Measurements from ENCODE around the gene HIVEP3.

The HIVEP3 gene

DNA sequence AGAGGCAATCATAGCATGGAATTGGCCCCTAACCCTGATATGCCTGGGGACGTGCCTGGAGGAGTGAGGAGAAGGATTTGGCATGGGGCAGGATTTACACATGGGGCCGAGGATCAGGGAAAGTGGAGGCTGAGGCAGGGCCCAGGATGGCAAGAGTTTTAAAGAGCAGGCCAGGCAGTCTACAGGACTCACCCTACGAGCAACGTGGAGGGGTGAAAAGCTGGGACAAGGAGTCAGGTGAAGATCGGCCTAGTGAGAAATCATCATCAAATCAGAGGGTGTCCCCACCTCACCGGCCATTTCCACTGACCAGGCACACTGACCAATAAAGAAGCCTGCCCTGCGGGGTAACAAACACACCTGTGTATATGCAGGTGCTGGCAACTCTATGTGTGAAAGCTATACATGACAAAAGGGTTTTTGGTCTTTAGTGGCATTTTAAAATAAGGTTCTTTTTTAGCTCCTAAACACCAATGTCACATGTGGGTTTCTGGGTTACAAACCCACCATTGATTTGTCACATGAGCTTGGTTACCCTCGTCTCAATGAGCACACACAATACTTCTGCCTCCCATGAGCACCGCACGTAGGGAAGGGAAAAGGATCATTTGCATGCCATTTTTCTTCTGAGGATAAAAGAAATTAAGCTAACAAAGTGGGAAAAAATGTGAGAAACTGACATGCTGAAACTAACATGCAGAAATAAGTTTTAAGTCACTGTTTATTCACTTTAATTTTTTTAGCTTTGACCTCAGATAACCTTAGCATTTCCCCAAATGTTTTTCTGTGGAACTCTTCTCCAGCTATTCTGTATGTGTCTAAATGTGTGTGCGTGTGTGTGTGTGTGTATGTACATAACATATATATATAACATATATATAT, 266.1 kb downstream of the HIVEP3 start:
- DNase-seq (ENCODE audit: low read depth in 2 of 2): no peak

DNA sequence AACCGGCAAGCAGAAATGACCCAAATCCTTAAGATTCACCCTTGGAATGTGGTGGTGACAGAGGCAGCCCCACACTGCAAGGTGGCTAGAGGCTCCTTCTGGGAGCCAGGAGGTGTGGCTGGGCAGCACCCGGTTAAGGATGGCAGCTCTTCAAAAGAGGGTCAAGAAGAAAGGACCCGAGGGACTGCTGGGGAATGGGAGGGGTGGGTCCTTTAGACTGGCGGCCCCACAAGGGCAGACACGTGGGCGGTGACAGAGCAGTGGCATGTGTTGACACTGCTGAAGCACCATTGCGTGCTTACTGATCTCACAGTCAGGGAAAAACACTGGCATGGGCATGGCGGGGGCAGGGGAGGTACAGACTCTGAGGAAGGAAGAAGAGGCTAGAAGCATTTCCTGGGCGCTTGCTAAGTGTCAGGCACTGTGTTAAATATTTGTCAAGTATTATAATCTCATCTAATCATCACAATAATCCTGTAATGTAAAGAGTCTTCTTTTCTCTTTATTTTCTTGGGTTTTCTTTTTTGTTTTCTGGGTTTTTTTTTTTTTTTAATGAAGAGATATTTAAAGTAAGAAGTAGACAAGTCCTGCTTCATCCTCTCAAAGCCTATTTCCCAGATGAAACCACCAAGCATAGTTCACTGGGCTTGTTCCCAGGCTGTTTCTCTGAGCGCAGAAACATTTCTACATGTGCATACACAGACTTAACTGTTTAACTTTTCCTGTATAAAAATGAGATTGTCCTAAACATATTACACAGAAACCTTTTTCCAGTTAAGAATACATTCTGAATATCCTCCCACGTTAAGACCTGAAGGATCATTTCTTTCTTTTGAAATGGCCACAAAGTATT, 268.5 kb downstream of the HIVEP3 start:
- no peak for DNase-seq (ENCODE audit: low read depth in 2 of 2)

DNA sequence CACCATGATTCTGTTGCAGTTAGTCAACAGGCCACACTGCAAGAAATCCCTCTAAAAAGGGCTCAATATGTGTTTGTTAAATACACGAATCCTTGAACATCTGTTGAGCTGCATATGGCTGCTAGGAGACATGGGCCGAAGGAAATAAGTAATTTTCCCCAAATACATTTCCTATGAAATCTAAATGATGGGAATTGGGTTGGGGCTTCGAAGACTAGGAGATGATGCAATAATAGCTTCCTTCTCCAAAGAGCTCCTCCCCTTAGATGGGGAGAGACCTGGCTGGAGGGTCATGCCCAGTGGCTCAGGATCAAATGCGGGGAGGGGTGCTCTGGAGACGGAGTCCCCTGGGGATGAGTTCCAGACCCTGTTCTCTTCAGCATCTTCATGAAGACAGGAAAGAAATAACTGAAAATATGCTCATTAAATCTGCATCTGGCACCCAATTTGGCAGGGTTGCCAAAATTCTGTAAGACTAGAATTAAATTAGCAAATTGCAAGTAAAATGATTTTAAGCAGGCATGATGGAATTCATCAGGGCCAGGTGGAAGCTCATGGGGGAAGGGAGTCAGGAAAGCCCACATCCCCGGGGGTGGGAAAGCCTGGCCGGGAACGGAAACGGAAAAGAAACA, 269.2 kb downstream of the HIVEP3 start:
- no peak for DNase-seq (ENCODE audit: low read depth in 2 of 2)

DNA sequence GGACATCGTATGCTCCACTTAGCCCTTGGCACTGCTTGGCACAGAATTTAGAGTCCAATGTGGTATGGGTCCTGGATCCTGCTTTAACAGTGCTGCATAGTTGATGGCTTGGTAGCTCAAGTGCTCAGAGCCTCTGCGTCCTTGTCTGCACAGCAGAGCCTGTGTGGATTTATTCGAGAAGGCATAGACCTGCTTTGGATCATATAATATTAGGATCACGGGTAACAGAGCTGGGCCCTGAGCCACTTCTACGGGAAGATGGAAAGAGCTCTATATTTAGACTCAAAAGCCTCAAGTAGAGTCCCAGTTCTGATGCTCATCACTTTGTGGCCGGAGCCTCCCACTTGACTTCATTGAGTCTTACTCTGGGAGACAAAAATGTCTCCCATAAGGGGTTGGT, 269.9 kb downstream of the HIVEP3 start:
- DNase-seq (ENCODE audit: low read depth in 2 of 2): no peak

DNA sequence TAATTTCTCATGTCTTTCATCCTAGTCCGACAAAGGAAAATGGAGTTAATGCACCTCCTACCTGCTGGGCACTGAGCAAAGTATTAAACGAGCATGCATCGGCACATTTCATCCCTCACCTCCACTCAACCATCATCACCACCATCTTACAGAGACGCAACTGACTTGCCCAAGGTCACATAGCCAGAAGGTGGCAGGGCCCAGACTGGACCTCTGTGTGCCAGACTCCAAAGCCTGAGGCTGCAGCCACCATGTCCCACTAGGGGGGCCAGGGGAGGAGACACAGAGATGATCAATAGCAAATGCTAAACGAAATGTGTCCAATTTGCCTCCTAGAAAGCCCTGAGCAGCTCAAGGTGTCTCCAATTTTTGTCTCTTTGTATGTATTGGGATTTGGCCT, 270.5 kb downstream of the HIVEP3 start:
- DNase-seq (ENCODE audit: low read depth in 2 of 2): no peak

DNA sequence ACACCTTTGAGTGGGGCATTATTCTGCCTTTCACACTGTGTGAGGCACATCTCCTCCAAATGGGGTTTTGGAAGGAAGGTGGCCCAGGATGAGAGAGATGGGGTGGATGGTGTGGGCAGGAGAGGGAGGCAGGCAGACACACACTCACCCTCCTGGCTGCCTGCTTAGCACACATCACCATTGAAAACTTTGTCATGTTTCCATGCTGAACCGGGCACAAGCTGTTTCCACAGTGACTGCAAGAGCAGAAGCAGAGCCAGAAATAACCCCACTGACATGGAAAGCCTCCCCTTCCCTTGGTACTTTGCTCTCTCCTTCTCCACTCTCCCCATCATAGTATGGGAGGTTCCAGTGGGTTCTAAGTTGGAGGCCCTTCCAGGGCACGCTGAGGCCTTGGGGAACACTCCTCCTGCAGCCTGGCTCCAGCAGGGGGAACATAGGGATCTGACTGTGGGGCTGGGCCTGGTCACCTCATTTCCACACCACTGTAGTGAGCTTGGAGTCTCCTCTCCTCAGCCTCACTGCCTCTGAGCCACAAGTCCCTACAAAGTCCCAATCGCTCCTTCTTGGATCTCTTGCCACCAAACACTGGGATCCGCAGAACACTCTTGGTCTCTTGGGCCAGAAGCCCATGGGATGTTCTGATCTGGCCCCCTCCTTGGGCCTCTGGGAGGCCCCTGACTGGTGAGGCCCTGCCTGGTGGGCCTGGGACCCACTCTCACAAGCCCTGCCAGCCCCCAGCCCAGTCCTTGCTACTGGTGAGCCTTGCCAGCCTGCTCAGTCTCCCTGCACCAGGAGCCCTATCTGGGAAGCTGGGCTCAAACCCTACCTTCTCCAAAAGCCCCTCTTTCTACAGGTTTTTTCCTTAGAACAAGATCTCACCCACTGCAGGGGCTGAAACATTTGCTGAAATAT, 271.2 kb downstream of the HIVEP3 start:
- no peak for DNase-seq (ENCODE audit: low read depth in 2 of 2)

DNA sequence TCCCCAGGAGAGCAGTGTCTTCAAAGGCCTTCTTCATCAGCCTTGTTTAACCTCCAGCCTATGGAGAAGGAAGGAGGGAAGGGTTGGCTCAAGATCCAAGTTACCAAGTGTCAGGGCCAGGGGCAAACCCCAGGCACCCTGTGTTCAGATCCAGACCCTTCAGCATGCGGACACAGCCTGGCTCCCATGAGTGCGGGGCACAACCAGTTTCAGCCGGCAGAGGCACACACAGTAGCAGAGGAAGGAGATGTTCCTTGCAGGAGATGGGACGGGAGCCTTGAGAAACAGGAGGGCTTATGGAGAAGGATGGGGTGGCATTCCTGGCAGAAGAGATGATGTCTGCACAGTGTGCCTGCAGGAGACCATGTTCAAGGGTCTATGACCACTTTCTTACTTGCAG, 272.5 kb downstream of the HIVEP3 start:
- no peak for DNase-seq (ENCODE audit: low read depth in 2 of 2)

DNA sequence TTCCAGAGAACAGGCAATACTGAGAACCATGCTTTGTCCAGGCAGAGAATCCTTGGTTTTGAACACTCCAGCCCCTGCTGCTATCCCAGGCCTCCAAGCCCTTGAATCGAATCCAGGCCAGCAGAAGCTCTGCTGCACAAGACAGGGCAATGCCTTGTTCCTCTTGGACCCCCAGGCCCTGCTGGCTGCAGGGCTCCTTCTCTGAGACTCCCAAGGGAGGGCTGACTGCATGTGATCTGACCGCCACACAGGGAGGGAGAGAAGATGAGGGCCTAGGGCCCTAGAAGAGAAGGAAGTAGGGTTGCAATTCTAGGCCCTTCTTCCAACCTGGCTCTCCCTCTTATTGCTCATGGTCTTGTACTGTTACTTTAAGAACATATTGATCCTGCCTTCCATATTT, 273.7 kb downstream of the HIVEP3 start:
- DNase-seq (ENCODE audit: low read depth in 2 of 2): no peak

DNA sequence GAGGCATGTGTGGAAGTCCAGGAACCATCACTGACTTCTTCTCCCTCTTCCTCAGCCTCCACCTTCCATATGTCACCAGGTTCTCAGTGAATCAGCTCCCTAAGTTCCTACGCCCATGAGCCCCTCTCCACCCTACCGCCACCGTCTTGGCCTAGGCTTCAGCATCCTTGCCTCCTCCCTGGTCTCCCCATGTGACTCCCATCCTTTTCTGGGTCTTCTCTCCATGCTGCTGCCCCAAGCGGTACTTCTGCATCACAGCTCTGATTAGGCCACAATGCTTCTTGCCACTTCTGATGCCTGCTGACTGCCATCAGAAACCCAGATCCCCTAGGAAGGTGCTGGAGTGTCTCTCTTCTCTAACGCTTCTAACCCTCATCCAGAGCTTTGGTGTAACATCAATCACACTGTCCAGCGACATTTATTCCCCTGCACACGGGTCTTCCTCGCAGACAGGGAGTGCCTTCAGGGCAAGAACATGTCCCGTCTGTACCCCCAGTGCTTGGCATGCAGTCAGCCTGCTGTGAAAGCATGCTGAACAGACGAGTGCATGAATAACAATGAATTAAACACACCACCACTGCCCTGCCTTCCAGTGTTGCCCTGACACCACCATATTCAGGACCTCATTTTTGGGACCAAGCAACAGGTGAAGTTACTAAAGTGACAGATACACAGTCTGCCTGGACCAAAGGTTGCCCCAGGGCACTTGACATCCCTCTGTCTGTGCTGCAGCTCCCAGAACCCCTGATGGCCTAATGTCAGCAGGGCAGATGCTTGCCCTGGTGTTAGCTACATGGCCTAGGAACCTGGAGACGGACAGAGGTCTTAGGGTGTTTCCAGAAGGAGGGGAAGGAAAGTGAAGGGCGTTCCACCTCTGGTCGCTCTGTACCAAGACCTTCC, 275.6 kb downstream of the HIVEP3 start:
- DNase-seq (ENCODE audit: low read depth in 2 of 2): no peak

DNA sequence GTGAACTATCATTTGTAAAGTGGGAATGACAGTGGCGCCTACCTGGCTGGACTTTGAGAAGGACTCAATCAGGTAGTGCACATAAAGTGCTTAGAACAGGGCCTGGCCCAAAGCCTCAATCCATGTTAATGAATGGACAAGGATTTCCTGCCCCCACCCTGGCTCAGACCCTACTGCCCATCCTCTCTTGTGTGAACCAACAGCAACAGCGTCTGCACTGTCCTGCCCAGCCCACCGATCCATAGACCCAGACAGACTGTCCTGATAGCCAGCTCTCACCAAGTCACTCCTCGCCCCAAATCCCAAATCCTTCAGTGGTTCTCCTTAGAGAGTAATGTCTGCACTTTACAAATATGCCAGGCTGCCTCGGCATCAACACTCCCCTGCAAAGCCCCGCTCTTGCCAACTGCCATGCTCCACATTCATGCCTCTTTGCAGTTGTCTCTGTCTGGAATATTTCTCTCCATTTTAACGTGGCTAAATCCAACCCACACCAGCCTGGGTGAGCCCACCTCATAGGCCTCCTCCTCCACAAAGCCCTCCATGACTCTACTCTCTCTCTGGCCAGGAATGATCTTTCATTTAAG, 276.7 kb downstream of the HIVEP3 start:
- no peak for DNase-seq (ENCODE audit: low read depth in 2 of 2)

DNA sequence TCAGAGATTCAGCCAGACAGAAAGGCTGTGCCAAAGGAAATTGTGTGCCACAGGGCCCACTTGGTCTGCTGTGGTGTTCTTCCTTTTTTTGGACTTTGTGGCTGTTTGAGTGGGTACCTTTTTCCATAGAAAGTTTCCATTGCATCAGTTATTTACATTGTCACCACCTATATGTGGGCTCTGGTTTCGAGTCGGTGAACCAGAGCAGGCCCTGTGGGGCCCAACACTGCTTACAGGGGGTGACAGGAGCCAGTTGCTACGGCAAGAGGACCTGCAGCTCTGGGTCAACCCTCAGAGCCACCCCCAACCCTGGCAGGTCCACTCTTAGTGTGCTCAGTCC, 277.3 kb downstream of the HIVEP3 start:
- DNase-seq (ENCODE audit: low read depth in 2 of 2): peak; percentile 58 to 67

DNA sequence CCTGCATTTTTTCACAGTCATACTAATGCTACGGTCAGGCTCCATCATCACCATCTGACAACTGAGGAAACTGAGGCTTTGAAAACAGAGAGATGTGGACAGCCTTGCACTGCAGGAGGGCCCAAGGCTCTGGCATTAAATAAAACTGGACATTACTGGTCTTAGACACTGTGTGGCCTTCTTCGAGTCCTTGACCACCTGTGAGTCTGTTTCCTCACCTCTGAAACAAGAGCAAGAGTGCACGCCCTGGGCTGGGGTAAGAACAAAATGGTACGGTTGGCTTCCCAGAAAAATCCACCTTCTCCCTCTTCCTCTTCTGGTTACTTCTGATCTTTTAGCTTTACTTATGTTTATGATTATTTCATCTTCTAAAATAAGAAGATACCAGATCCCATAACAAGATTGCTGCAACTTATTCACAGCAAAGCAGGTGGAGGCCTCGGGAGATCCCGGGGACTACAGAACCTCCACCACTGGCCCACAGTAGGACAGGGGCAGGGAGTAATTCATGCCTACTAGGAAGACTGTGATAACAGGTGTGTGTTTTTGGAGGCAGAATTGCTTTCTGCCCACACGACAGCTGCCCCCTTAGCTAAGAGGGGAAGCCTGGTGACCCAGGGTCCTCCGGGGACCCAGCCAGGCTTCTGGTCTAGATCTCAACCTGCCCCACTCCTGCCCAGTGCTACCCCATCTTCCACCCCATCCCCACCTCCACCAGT, 277.8 kb downstream of the HIVEP3 start:
- no peak for DNase-seq (ENCODE audit: low read depth in 2 of 2)

DNA sequence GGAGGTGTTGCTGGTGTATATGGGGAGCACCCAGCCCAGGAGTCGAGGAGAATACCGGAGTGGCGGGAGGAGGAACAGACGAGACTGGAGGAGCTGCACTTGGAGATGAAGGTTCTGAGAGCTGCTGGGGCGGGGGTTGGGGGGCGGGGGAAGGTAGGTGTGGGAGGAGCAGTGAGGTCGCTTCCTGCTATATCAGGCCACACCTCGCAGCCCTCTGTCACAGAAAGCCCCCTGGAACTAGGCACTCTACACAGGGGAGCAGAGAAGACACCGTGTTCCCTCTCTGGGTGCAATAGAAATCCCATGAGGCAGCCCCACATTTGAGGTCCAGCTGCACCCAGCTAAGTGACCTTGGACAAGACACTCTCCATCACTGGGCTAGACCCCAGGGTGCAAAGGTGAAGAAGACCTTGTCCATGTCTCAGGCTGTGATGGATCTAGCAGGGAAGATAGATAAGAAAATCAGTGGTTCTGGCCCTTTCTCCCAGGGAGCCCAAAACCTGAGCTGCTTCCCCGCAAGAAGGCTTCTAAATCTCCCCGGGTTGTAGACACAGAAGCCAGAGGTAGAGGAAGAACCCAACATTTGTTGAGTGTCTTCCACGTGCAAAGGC, 278.5 kb downstream of the HIVEP3 start:
- no peak for DNase-seq (ENCODE audit: low read depth in 2 of 2)

DNA sequence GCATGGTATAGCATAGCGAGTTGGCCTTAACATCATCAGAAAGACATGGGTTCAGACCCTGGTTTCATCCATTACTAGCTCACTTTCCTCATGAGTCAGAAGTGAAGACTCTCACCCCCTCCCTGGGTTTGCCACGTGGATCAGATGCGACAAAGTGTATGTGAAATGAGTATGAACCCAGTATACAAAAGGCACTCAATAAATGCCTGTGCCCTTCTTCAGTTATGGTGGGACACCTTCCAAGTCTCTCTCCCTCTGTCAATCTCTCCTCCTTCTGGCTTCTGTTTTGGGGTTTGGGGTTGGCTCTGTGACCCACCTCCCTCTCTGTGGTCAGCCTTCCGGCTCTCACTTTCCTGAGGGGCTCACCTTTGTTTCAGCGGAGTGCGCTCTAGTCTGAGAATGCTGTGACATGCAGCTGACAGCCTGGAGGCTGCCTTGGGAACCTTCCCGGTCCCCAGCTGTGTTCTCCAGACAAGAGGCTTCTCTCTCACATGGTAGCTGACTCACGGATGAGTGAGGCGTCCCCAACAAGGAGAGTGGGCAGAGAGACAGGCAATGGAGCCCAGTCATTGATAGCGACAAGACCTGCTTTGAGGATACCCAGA, 279.3 kb downstream of the HIVEP3 start:
- DNase-seq (ENCODE audit: low read depth in 2 of 2): peak in 1 of 2 donors; percentile 71

DNA sequence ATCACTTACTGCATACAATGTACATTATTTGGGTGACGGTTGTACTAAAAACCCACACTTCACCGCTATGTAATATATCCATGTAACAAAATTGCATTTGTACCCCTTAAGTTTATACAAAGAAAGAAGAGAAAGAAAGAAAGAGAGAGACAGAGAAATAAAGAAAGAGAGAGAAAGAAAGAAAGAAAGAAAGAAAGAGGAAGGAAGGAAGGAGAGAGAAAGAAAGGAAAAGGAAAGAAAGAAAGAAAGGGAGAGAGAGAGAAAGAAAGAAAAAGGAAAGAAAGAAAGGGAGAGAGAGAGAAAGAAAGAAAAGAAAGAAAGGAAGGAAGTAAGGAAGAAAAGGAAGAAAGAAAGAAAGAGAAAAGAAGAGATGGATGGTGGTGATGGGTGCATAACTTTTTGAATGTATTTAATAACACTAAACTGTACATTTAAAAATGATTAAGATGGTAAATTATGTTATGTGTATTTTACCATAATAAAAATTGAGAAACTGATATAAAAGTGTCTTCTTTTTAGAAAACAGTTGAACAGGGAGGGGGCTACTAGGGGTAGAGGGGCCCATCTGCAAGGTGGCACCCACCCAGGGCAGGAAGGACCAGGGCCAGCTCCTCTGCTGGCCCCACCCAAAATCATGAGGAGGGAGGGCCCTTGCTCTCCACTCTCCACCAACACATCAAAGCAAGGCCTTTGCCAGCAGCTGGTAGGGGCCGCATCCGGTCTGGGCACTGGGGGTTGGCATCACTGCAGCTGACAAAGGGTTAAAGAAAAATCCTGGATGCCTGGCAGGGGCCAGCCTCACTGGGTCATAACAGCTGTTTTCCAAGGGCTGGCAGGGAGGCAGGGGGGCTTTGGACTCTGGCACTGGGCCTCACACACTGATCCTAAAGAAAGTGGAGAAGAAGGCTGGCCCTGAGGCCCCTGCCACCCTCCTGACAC, 280.4 kb downstream of the HIVEP3 start:
- no peak for DNase-seq (ENCODE audit: low read depth in 2 of 2)

DNA sequence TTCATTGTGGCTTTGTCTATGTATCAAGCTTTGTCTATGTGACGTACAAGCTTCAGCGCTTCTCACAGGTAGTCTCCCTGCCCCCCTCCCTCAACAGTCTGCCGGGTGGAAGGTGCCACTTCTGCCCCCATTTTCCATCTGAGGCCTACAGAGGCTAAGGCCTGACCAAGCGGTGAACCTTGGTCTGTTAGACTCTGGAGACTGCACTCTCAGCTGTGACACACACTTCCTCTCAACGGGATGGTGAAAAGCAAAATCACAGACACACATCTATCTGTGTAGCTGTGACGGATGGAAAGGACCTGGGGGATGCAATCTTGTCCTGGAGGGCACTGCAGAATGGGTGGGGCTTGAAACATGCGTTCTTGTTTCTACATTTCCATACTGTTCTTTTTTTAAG, 281.4 kb downstream of the HIVEP3 start:
- no peak for DNase-seq (ENCODE audit: low read depth in 2 of 2)

DNA sequence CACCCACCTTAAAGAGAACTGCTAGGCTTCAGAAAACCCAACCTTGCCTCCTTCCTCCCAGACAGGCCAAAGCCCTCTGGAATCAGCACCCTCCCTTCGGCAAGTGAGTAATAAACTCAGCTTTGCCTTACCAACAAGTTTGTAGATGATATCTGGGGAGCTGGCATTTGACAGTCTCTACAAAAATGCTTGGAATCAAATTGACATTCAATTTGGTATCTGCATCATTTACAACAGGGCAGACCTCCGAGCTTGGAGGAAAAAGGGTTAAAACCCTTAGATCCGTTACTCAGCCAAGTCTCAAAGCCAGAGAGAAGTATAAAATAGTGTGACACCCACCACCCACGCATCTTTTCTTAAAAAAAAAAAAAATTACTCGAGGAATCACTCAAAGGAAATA, 285.0 kb downstream of the HIVEP3 start:
- DNase-seq (ENCODE audit: low read depth in 2 of 2): no peak

Measured in stimulated activated CD8-positive, alpha-beta memory T cell treated with anti-CD3 and anti-CD28 coated beads, Interleukin-15, amount 100 ng/mL, for 48 hours (primary cell).